Peyer's patch (tissue), 4 donors: ENCODE measurements around the gene DDAH1.

Experiments
- CTCF ChIP-seq, 6 experiments: fragments of 450-650 bp in 4 of 6; fragments of 200-600 bp in 2 of 6; sonication (generic) in 1 of 6; IDR thresholded peaks; one replicate each; pipeline ENCODE4 v1.5.1; 2017 to 2019; ENCODE audit warnings: antibody characterized with exemption in 6 of 6, mild to moderate bottlenecking in 3 of 6, moderate library complexity in 1 of 6
- POLR2A ChIP-seq, 2 donors: fragments of 450-650 bp; IDR thresholded peaks; one replicate each; pipeline ENCODE4 v1.5.1; 2017; ENCODE audit warnings: antibody characterized with exemption in 2 of 2, mild to moderate bottlenecking in 2 of 2, moderate library complexity in 2 of 2

DNA sequence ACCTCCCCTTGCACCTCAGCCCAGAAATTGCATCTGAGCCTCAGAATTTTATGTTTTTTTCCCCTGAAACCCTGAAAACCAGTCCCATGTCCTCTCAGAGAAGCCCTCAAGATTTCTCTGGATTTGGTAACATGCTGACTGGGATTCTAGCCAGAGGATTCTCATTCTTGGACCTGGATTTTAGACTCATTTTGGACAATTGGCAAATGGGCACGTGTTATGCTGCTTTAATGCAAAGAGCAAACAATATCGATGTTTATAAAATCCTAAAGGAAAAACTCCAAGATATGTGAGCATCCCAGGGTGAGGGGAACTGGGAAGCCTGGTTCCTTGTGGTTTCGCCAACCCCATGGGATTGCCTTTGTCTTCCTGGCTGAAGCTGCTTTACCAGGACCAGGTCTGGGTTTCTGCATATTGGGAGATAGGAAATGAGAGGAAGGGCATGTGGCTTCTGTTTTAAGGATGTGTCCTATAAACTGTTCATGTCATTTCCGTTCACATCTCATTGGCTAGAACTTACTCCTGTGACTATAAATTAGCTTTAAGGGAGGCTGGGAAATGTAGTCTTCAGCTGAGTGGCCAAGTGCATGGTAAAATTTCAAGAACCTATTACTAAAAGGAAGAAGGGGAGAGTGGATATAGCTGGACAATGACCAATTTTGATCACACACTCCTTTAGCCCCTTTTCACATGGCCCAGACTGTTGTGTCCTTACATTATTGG is 161.4 kb downstream of the DDAH1 start:
- TF ChIP-seq CTCF (IDR thresholded peaks at IDR 0.05), result no peak
- no peak for TF ChIP-seq POLR2A (IDR thresholded peaks at IDR 0.05)
